WTC11 (cell line): ENCODE measurements around the gene THSD8. TPM values are rescaled to one million over a fixed set of nuclear protein-coding genes. Genes with fewer than 3 reads are reported as not detected.

Source experiments
- ATAC-seq: fragments of 200-7000 bp; cut with Tn5 transposase; 2 replicates; pipeline ENCODE4 v1.10.0; 2021; ENCODE audit warnings: mild to moderate bottlenecking, moderate library complexity
- CTCF ChIA-PET: fragments of 300-600 bp; sonication (Branson Sonifier 250); formaldehyde crosslinking; loops from one replicate; lab custom pipeline; 2021; ENCODE audit warnings: antibody characterized with exemption; lab: Charles Lee
- POLR2A ChIA-PET: fragments of 350-600 bp; sonication (Branson Sonifier 250); formaldehyde crosslinking; loops from one replicate; lab custom pipeline; 2021; ENCODE audit warnings: antibody characterized with exemption; lab: Charles Lee
- DNase-seq: peaks from one replicate; pipeline ENCODE4 v3.0.0; 2021; ENCODE audit warnings: low spot score
- H3K27ac Mint-ChIP-seq: 2 replicates; pipeline ENCODE4 v1.8.0; 2021; ENCODE audit warnings: mixed read lengths
- H3K27me3 Mint-ChIP-seq: 2 replicates; pipeline ENCODE4 v1.8.0; 2021; ENCODE audit warnings: low read depth, mild to moderate bottlenecking, moderate library complexity, mixed read lengths
- H3K36me3 Mint-ChIP-seq: 2 replicates; pipeline ENCODE4 v1.8.0; 2021; ENCODE audit warnings: mixed read lengths
- H3K4me1 Mint-ChIP-seq: 2 replicates; pipeline ENCODE4 v1.8.0; 2022; ENCODE audit warnings: mixed read lengths
- H3K4me3 Mint-ChIP-seq: 2 replicates; pipeline ENCODE4 v1.8.0; 2021; ENCODE audit warnings: mild to moderate bottlenecking, moderate library complexity, mixed read lengths
- H3K9me3 Mint-ChIP-seq: 2 replicates; pipeline ENCODE4 v1.8.0; 2021; ENCODE audit warnings: mixed read lengths
- ARID4B ChIP-seq: sonication (generic); formaldehyde crosslinking; IDR thresholded peaks from 2 replicates; pipeline ENCODE4 v1.8.0; 2023; ENCODE audit warnings: missing genetic modification reagents, mild to moderate bottlenecking, borderline replicate concordance
- CREB1 ChIP-seq: sonication (generic); formaldehyde crosslinking; IDR thresholded peaks from 2 replicates; pipeline ENCODE4 v1.8.0; 2023; ENCODE audit warnings: mild to moderate bottlenecking, missing genetic modification reagents
- CTCF ChIP-seq: fragments of 200-600 bp; IDR thresholded peaks from 2 replicates; pipeline ENCODE4 v1.8.0; 2022; ENCODE audit warnings: antibody characterized with exemption
- GABPB1 ChIP-seq: sonication (generic); formaldehyde crosslinking; IDR thresholded peaks from 2 replicates; pipeline ENCODE4 v1.8.1; 2023; ENCODE audit warnings: mild to moderate bottlenecking, missing genetic modification reagents
- JAZF1 ChIP-seq: fragments of 250-450 bp; sonication (Bioruptor Pico); IDR thresholded peaks from 2 replicates; pipeline ENCODE4 v1.9.0; 2021; ENCODE audit warnings: moderate library complexity, mild to moderate bottlenecking, inconsistent platforms
- KAT7 ChIP-seq: sonication (generic); formaldehyde crosslinking; IDR thresholded peaks from 2 replicates; pipeline ENCODE4 v1.8.1; 2023; ENCODE audit warnings: missing genetic modification reagents, mild to moderate bottlenecking, borderline replicate concordance
- MYBL2 ChIP-seq: sonication (generic); formaldehyde crosslinking; IDR thresholded peaks from 2 replicates; pipeline ENCODE4 v1.8.1; 2023; ENCODE audit warnings: mild to moderate bottlenecking, moderate library complexity, missing genetic modification reagents
- NFATC4 ChIP-seq: fragments of 250-450 bp; sonication (Bioruptor Pico); IDR thresholded peaks from 2 replicates; pipeline ENCODE4 v1.9.0; 2021; ENCODE audit warnings: mild to moderate bottlenecking
- NFYB ChIP-seq: sonication (generic); formaldehyde crosslinking; conservative IDR thresholded peaks from 2 replicates; pipeline ENCODE4 v1.8.0; 2022; ENCODE audit warnings: low read depth, missing genetic modification reagents
- SMAD4 ChIP-seq: sonication (generic); formaldehyde crosslinking; IDR thresholded peaks from 2 replicates; pipeline ENCODE4 v1.8.0; 2022; ENCODE audit warnings: mild to moderate bottlenecking, missing genetic modification reagents
- SP1 ChIP-seq: sonication (generic); formaldehyde crosslinking; conservative IDR thresholded peaks from 2 replicates; pipeline ENCODE4 v1.8.1; 2022; ENCODE audit warnings: missing genetic modification reagents
- TCF7 ChIP-seq: sonication (generic); formaldehyde crosslinking; IDR thresholded peaks from 2 replicates; pipeline ENCODE4 v1.8.0; 2022; ENCODE audit warnings: mild to moderate bottlenecking, low read depth, missing genetic modification reagents, moderate library complexity
- TEAD1 ChIP-seq: sonication (generic); formaldehyde crosslinking; IDR thresholded peaks from 2 replicates; pipeline ENCODE4 v1.8.0; 2022; ENCODE audit warnings: mild to moderate bottlenecking, missing genetic modification reagents
- USF2 ChIP-seq: sonication (generic); formaldehyde crosslinking; IDR thresholded peaks from 2 replicates; pipeline ENCODE4 v1.8.1; 2023; ENCODE audit warnings: mild to moderate bottlenecking, missing genetic modification reagents, moderate library complexity
- ZBTB43 ChIP-seq: sonication (generic); formaldehyde crosslinking; IDR thresholded peaks from 2 replicates; pipeline ENCODE4 v1.8.1; 2023; ENCODE audit warnings: mild to moderate bottlenecking, missing genetic modification reagents
- ZNF232 ChIP-seq: sonication (generic); formaldehyde crosslinking; IDR thresholded peaks from 2 replicates; pipeline ENCODE4 v1.8.0; 2022; ENCODE audit warnings: mild to moderate bottlenecking, missing genetic modification reagents
- ZNF423 ChIP-seq: fragments of 250-450 bp; sonication (Bioruptor Pico); IDR thresholded peaks from 2 replicates; pipeline ENCODE4 v2.1.2; 2022; ENCODE audit warnings: mild to moderate bottlenecking, moderate library complexity
- ZNF532 ChIP-seq: fragments of 250-450 bp; sonication (Bioruptor Pico); IDR thresholded peaks from 2 replicates; pipeline ENCODE4 v1.9.0; 2021; ENCODE audit warnings: mild to moderate bottlenecking, borderline replicate concordance
- total RNA-seq: library from RNA; stranded (reverse); gene quantifications from 3 replicates; pipeline ENCODE4 v1.2.3, GENCODE V29; 2021

Gene THSD8
- total RNA-seq, 1 experiment from 2014 or later, result 30.1 TPM

GRCh38 chr19:12764698-12765097 is 37.2 kb upstream of the THSD8 start:
- no peak overlapping the region for H3K27ac Mint-ChIP-seq
- POLR2A ChIA-PET, result no interaction called here
- no peak for DNase-seq
- TF ChIP-seq NFYB (CRISPR knock-in tag) (no peak), CREB1 (CRISPR knock-in tag) (no peak), MYBL2 (CRISPR knock-in tag) (no peak)
- TF ChIP-seq, all 79 proteins: peak for 0
- no peak for ATAC-seq
- CTCF ChIA-PET, result interaction anchor here (0.9 to 11.1 kb wide), 5 partner anchors 12 to 83 kb away, joined by 4 to 341 read pairs (median 44); partner anchors contain the start of genes GET3, HOOK2, JUNB and PRDX2
- Mint-ChIP-seq H3K9me3 (no peaks in the 10 kb centered on the region), H3K36me3 (peaks cover 27% of the 10 kb centered on the region), H3K4me3 (no peak overlapping the region), H3K4me1 (peaks cover 8% of the 10 kb centered on the region; the same call in 1 of the 2 replicates), H3K27me3 (no peaks in the 10 kb centered on the region)

GRCh38 chr19:12766051-12766521 is 35.8 kb upstream of the THSD8 start:
- peak overlapping the region; percentile 67; the same call in 1 of the 2 replicates for H3K27ac Mint-ChIP-seq
- ChIA-PET POLR2A (interaction anchor here (0.6 to 2.2 kb wide), 6 partner anchors 8 to 203 kb away, joined by 3 to 12 read pairs (median 4); no protein-coding TSS in a partner anchor), CTCF (interaction anchor here (0.7 to 11.1 kb wide), 33 partner anchors 8 to 199 kb away, joined by 3 to 341 read pairs (median 6); partner anchors contain the start of genes BEST2, DNASE2, FBXW9 and GCDH)
- ATAC-seq (peak; percentile 73), DNase-seq (peak; percentile 89)
- H3K4me1 Mint-ChIP-seq, result peaks cover 13% of the 10 kb centered on the region
- H3K4me3 Mint-ChIP-seq, result peak overlapping the region; percentile 60
- no peaks in the 10 kb centered on the region; the same call in 1 of the 2 replicates for H3K27me3 Mint-ChIP-seq
- H3K36me3 Mint-ChIP-seq, result peaks cover 31% of the 10 kb centered on the region
- no peaks in the 10 kb centered on the region for H3K9me3 Mint-ChIP-seq
- TF ChIP-seq SP1 (CRISPR knock-in tag), result 0 out of 2 replicates have a peak, but pooled peaks have one; percentile 37
- TF ChIP-seq KAT7 (CRISPR knock-in tag), result 0 out of 2 replicates have a peak, but pooled peaks have one; percentile 9
- no peak for TF ChIP-seq GABPB1 (CRISPR knock-in tag)
- TF ChIP-seq USF2 (CRISPR knock-in tag), result 0 out of 2 replicates have a peak, but pooled peaks have one; percentile 20
- no peak for TF ChIP-seq SMAD4 (CRISPR knock-in tag)
- TF ChIP-seq TCF7 (CRISPR knock-in tag), result no peak
- TF ChIP-seq TEAD1 (CRISPR knock-in tag), result no peak
- no peak for TF ChIP-seq NFATC4 (CRISPR knock-in tag)
- TF ChIP-seq JAZF1 (CRISPR knock-in tag), result no peak
- TF ChIP-seq ZNF232 (CRISPR knock-in tag), result no peak
- TF ChIP-seq ZNF423, result no peak
- TF ChIP-seq CTCF, result peak; percentile 61
- no peak for TF ChIP-seq ZBTB43 (CRISPR knock-in tag)
- TF ChIP-seq ZNF532, result no peak
- TF ChIP-seq ARID4B (CRISPR knock-in tag), result peak; percentile 54
- no peak for TF ChIP-seq CREB1 (CRISPR knock-in tag)
